Type B pancreatic cell (in vitro differentiated cells): ENCODE results near the gene CCNY. TPM values are rescaled to one million over a fixed set of nuclear protein-coding genes. Genes with fewer than 3 reads are reported as not detected.

Source experiments
- DNase-seq: peaks from one replicate; pipeline ENCODE4 v3.0.0; 2021; ENCODE audit warnings: mixed read lengths; ENCODE audit not compliant: unreplicated experiment; ENCODE audit errors: extremely low spot score
- H3K27ac Mint-ChIP-seq: 2 replicates; pipeline ENCODE4 v1.8.0; 2021; ENCODE audit warnings: mild to moderate bottlenecking, mixed read lengths
- H3K27me3 Mint-ChIP-seq: 2 replicates; pipeline ENCODE4 v1.8.0; 2021; ENCODE audit warnings: mixed read lengths
- H3K36me3 Mint-ChIP-seq: 2 replicates; pipeline ENCODE4 v1.8.0; 2021; ENCODE audit warnings: mixed read lengths
- H3K4me1 Mint-ChIP-seq: one replicate; pipeline ENCODE4 v1.8.0; 2021; ENCODE audit warnings: mixed read lengths; ENCODE audit not compliant: unreplicated experiment
- H3K4me3 Mint-ChIP-seq: 2 replicates; pipeline ENCODE4 v1.8.0; 2021; ENCODE audit warnings: mild to moderate bottlenecking, mixed read lengths
- H3K9me3 Mint-ChIP-seq: 2 replicates; pipeline ENCODE4 v1.8.0; 2021; ENCODE audit warnings: mixed read lengths
- CTCF ChIP-seq: fragments of 200-600 bp; sonication (generic); conservative IDR thresholded peaks from 2 replicates; pipeline ENCODE4 v1.5.0; 2021; ENCODE audit warnings: antibody characterized with exemption, mild to moderate bottlenecking
- total RNA-seq: library from RNA; stranded (reverse); gene quantifications from 2 replicates; pipeline ENCODE4 v1.2.1, GENCODE V29; 2021; ENCODE audit warnings: low replicate concordance

Gene CCNY
- total RNA-seq, 1 donor from 2014 or later, result 74.6 TPM

- peak overlapping the region; percentile 81 for H3K4me3 Mint-ChIP-seq
- H3K9me3 Mint-ChIP-seq, result peaks cover 9% of the 10 kb centered on the region
- H3K4me1 Mint-ChIP-seq, result peaks cover 32% of the 10 kb centered on the region
- no peak for DNase-seq
- H3K36me3 Mint-ChIP-seq, result no peaks in the 10 kb centered on the region
- H3K27me3 Mint-ChIP-seq, result no peaks in the 10 kb centered on the region
- peak overlapping the region; percentile 99 for H3K27ac Mint-ChIP-seq
- TF ChIP-seq CTCF, result no peak
Observed at GRCh38 chr10:35448687-35449662, 112.7 kb downstream of the CCNY start.

- no peaks in the 10 kb centered on the region for H3K27me3 Mint-ChIP-seq
- H3K4me1 Mint-ChIP-seq, result peaks cover 32% of the 10 kb centered on the region
- H3K27ac Mint-ChIP-seq, result peak overlapping the region; percentile 99
- DNase-seq, result no peak
- H3K4me3 Mint-ChIP-seq, result peak overlapping the region; percentile 15
- H3K36me3 Mint-ChIP-seq, result no peaks in the 10 kb centered on the region
- no peak for TF ChIP-seq CTCF
- peaks cover 9% of the 10 kb centered on the region for H3K9me3 Mint-ChIP-seq
Observed at GRCh38 chr10:35449944-35450343, 113.6 kb downstream of the CCNY start.

- Mint-ChIP-seq H3K36me3 (no peaks in the 10 kb centered on the region), H3K27me3 (no peaks in the 10 kb centered on the region), H3K4me3 (no peak overlapping the region), H3K4me1 (peaks cover 37% of the 10 kb centered on the region), H3K9me3 (peaks cover 9% of the 10 kb centered on the region), H3K27ac (peak overlapping the region; percentile 17)
- no peak for DNase-seq
- no peak for TF ChIP-seq CTCF
Observed at GRCh38 chr10:35451151-35452016, 115.1 kb downstream of the CCNY start.

- Mint-ChIP-seq H3K36me3 (no peaks in the 10 kb centered on the region), H3K4me3 (no peak overlapping the region), H3K9me3 (peaks cover 9% of the 10 kb centered on the region), H3K27ac (no peak overlapping the region), H3K27me3 (no peaks in the 10 kb centered on the region), H3K4me1 (peaks cover 39% of the 10 kb centered on the region)
- no peak for DNase-seq
- TF ChIP-seq CTCF, result no peak
Observed at GRCh38 chr10:35452171-35452570, 115.9 kb downstream of the CCNY start.

- Mint-ChIP-seq H3K27ac (no peak overlapping the region), H3K4me3 (no peak overlapping the region), H3K9me3 (peaks cover 9% of the 10 kb centered on the region), H3K27me3 (no peaks in the 10 kb centered on the region), H3K36me3 (no peaks in the 10 kb centered on the region), H3K4me1 (peaks cover 34% of the 10 kb centered on the region)
- DNase-seq, result no peak
- no peak for TF ChIP-seq CTCF
Observed at GRCh38 chr10:35452847-35453246, 116.5 kb downstream of the CCNY start.
